ENCODE data around the gene SUCLG1.

SUCLG1 gene

DNA sequence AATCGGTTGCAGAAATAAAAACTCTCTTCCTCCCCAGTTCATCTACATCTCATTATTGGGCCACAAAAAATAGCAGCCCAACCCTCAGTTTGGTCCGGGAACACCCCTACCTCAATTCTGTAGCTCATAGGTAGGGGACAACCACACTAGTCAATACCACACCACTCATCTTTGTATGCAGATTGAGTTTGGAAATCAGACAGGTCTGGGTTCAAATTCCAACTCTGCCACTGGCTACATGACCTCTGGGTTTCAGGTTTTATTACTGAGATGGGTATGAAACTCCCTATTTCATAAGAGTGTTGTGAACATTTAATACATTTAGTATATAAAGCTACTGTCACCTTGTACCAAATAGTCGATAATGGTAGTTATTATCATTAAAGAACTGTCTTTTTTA is 2.2 kb upstream of the SUCLG1 start:
- DNase-seq (ENCODE audit: low spot score), result no peak

DNA sequence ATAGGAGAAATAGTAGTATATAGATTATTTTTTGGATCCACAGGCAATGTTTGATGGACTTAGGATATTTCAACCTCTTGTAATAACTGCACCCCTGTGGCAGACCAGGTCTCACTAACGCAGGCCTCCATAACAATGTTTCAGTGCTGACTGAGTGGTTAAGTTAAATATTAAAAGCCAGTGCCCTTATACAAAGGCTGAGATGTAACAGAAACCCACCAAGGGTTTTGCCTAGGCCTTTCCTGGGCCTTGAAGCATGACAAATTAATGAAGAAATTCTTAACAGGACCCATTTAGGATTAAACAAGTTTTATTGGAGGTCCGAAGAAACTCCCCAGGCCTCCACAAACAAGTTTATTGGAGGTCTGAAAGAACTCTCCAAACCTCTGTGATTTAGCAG is 1.6 kb upstream of the SUCLG1 start:
- DNase-seq (ENCODE audit: low spot score), result no peak

DNA sequence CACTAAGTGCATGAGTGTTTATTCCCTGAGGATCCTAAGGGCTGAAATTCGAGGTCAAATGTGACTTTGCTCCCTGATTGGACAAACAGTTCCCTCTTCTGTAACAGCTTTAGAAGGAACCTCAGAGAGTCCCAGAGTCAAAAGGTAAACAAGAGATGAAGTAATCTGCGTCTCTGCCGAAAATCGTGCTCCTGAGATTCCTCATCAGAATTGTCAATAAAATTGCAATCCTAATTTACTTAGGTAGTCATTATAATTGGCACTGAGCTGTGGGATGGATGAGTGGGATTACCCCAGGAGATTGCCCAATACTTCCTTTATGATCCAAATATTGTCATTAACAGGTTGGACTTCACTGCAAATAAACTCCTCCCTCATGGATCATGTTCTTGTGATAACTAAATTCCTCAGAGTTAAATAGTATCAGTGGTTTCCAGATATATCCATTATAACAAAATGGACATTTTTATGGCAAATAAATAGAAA is 907 bp upstream of the SUCLG1 start:
- DNase-seq (ENCODE audit: low spot score), result no peak

DNA sequence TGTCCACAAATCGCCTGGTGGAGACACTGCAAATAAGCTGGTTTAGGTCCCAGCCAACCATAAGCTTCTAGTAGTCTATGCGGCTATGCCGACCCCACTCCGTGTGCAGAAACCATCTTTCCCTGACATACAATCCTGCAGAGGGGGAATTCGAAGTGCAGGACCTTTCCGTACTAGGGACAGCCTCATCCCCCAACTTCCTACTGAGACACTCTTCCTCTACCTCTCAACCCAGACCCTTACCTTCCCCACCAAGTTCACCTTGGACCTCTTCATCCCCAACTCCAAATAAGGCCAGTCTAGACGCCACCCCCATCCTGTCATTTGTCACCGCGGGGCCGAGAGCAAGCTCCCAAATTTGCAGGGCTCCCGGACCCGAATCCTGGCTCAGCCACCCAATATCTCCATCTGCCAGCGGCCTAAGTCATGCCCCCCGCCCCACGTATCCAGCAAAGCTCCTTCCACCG is 496 bp downstream of the SUCLG1 start:
- DNase-seq (ENCODE audit: low spot score), result peak; percentile 12

DNA sequence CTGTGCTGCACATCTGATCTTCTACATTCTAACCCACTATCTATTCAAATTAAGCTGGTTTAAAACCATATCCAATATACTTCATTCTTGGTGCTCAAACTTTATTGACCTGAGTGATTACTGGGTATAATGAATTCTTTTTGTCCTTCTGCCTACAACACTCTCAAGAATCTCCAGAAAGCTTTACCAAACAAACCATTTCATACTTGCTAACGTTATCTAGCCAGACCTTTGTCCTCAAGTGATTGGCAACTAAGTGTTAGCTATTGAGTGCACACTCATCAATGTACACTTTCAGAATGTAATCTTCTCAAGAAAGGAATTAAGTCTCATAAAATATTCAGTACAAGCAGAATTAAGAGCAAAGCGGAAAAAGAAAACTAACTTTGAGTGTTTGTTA is 1.4 kb downstream of the SUCLG1 start:
- no peak for DNase-seq (ENCODE audit: low spot score)

DNA sequence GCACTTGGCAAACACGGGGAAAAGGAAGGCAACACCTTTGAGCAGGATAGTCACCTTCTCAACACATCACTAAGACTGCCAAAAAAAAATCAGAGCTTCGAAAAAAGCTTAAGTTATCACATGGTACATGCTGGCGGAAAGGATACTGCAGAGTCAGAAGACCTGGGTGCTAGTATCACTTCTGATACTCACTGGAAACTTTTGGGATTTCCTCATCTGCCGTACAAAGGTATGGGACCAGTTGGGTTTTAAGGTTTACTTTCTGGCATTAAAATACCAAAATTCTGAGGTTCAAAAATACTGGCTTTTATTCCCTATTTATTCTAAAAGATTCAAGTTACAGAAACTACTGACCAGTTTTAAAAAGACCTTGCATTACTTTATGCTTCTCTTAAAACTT is 2.9 kb downstream of the SUCLG1 start:
- DNase-seq (ENCODE audit: low spot score), result no peak

DNA sequence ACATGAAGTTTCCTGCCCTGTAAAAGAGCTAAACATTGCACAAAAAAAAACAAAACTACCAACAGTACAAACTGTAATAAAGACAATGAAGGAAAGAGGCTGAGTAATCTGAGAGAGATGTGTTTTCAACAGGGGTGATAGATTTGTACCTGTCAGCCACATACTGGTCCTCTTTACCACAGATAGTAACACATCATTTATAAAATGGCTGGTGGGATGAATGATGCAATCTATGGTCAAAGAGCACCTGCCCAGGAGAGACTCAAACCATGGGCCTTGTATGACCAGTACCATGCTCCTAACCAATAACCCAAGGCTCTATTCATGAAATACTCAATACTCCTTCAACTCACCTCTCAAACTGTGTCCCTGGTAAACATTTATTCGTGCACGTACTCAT is 4.5 kb downstream of the SUCLG1 start:
- DNase-seq (ENCODE audit: low spot score), result no peak

DNA sequence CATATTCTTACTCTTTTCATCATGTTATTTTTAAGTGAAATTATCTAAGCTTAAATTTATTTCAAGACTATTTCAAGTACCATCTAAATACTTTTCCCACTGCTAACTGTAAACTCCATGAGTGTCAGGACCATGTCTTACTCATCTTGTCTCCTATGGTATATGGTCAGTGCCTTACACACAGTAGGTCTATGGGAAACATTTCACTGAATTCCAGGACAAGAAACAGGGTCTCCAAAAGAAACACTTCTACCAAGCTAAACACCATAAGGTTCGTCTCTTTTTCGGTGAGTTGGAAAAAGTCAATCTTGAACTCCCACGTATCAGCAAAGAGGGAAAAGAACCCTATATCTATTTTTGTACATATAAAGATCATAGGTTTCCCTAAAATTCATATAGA is 6.5 kb downstream of the SUCLG1 start:
- DNase-seq (ENCODE audit: low spot score), result no peak

DNA sequence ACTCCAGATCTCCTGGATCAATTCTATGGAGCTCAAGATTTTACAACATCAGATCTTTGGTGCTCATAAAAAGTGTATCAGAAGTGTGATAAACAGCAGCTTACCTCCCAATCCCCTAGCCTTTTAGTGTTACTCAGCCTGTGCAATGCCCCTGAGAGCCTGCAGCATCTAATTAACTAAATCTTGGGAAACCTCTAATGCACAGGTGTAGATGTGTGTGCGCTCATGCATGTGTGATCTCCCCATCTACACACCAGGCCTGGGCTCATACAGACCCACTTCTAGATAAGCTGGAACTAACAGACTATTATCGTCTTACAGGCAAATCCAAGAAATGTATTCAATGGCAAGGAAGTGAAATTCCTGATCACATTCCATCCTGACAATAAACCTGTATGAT is 7.5 kb downstream of the SUCLG1 start:
- DNase-seq (ENCODE audit: low spot score), result no peak

DNA sequence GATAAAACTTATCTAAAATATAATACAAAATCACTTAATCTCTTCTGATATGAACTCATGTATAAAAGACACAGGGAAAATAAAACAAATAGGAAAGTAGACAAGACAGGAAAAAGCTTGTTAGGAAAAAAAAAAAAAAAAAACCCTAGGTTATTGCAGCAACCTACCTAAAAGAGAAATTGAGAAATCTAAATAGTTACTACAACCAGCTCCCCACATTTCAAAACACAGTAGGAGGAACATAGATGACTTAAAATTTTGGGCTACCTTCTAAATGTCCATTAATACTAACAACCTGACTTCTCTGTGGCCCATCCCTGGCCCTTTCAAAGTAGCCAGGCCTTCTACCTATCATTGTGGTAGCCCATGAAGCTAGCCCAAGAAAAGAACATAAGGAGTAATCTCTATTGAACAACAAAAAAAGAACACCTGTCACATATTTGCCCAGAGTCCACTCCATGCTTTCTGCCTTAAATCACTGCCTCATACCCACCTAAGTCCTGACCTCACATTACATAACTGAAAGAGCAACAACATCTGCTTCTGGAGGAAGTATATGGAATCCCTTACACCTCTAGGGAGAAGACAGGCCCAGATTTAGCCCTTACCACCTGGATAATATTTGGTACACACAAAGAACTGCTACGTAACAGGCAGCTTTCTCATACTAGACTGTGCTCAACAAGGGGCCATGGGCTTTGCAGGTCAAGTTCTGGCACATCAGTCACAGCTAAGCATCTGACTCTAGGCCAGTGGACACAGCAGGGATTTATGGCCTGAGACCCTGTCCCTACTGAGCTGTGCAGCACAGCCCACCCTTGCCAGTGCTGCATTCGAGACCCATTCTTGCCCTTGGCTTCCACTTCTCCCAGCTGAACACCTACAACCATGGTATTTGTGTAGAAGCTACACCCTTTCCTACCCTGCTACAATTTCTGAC is 8.5 kb downstream of the SUCLG1 start:
- no peak for DNase-seq (ENCODE audit: low spot score)

DNA sequence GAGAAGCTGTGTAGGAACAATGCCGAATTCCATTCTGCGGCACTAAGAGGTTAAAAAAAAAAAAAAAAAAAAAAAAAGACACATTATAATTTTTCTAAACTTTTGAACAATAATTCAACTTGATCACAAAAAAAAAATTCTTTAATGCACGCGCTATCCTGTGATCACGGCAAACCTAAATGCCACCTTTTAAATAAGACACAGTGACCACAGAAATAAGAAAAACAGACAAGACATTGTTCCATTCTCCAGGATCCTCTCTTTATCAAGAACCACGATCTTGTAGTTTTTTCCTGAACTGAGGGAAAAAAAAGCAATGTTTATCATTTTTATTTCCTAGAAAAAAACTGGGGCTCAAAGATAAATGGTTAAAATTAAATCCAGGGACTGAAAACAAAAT is 9.4 kb downstream of the SUCLG1 start:
- DNase-seq (ENCODE audit: low spot score), result no peak

DNA sequence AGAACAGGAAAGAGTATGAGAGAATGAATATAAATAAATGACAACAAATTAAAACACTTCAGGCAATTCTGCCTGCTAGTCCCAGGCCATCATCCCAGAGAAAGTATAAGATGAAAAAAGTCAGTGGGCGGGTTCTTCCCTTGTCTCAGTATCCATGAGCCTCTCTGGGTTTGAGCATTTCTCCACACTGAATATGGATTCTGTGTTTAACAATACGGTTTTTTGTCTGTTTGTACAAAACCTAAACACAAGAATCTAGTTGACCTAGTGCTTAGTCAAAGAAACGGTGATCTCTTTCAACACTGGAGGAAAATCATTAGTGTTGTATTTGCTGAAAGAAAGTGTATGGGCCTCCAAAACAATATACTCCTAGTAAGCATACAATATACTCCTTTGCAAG is 10.0 kb downstream of the SUCLG1 start:
- no peak for DNase-seq (ENCODE audit: low spot score)

DNA sequence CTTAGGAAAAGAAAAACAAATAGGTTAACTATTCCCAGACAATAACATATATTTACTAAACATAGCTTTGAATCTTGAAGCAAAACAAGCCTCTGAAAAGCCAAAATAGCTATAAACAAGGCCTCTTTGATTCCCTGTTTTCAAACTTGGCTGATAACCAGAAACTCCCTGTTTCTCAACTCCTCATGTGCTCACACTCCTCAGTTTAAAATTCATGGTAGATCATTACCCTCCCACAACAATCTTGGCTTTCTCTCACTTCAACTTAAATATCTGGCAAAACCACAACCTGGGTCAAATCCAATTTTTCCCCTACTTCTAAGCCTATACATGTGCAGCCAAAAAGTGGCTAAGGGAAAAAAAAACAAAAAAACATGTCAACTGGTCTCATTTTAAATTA is 15.6 kb downstream of the SUCLG1 start:
- no peak for DNase-seq (ENCODE audit: low spot score)

DNA sequence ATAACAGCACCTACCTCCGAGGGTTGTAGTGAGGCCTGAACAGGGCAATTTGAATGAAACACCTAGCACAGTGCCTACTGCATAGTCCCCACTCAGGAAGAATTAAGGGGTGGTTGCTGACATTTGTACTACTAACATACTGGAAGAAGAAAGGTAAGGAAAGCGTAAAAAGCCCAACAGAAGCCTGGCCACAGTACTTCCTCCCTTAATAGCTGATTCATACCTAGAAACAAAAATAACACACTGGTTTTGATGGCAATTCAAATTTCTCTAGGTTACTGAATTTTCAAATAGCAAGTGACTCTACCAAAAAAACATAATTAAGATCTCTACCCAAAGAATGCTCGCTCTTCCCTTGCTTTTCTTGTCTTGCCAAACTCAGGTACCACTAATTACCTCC is 16.2 kb downstream of the SUCLG1 start:
- no peak for DNase-seq (ENCODE audit: low spot score)

DNA sequence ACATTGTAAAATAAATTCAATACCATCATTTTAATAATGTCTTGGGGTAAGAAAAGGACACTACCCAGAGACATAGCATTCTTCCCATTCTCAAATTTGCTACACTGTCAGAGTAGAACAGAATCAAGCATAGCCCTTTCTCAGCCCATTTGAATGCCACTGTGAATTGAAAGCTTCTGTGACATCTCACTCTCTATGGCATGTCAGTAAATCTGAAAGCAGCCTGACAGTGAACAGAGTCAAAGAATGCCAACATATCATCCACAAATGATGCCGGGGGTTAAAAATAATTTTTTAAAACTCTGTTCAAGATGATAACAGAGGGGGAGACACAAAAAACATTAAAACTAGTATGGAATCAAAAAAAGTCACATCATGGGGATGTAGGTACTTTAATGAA is 17.6 kb downstream of the SUCLG1 start:
- DNase-seq (ENCODE audit: low spot score), result no peak

DNA sequence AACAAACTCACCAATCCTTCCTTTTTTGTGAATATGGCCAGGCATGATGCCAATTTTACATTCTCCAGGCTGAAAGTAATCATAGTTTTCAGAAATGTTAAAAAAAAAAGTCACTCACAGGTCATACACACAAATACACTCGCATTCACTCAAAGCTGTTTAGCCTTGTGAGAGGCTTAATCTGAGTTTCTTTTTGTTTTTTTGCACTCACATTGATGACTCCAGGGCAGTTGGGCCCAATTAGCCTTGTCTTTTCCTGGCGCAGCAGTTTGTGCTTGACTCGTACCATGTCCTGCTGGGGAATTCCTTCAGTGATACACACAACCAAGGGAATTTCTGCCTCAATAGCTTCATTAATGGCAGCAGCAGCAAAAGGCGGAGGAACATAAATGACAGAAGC is 18.0 kb downstream of the SUCLG1 start:
- DNase-seq (ENCODE audit: low spot score), result no peak

DNA sequence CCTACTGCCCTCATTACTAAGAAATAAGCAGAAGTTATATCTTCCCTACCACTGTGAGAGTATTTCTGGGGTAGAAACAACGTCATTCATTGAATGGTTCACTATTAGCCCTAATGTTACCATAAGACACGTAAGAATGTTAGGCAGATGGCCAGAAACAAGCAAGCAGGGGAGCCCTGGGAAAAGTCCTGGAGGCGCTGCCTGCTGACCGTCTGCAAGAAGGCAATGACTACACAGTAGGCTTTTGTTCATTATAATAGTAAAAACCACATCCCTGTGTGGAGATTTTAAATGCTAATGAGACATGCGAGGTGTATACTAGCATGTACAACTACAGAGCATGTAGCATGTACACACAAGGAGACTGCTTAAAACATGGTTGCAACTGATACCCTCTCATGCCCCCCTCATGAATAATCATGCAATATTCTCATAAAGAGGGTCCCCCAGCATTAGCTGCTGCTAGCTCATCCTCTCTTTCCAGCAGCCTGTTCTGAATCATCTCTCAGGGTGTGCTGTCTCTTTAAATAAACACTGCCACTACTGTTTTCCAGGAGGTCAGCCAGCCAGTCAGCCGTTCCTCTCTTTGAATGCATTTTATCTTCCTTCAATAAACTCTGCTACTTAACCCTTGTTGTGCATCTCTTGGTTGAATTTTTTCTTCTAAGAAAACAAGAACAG is 23.6 kb downstream of the SUCLG1 start:
- DNase-seq (ENCODE audit: low spot score), result no peak

DNA sequence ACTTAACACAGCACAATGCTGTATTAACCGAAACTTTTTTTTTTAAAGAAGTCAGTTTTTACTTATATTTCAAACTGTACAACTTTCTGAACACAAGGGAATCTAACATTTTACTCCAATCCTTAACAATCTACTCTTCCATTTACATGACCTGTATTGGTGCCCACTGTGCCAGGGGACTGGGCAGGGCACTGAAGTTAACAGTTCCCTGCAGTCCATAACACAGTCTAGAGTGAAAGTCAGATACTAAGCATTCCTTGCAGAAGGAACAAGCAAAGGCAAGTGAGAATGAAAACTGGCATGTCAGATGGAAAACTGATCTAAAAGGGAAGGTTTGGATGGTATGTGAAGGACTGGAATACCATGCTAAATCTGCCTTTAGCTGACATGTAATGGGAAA is 29.8 kb downstream of the SUCLG1 start:
- DNase-seq (ENCODE audit: low spot score), result no peak

DNA sequence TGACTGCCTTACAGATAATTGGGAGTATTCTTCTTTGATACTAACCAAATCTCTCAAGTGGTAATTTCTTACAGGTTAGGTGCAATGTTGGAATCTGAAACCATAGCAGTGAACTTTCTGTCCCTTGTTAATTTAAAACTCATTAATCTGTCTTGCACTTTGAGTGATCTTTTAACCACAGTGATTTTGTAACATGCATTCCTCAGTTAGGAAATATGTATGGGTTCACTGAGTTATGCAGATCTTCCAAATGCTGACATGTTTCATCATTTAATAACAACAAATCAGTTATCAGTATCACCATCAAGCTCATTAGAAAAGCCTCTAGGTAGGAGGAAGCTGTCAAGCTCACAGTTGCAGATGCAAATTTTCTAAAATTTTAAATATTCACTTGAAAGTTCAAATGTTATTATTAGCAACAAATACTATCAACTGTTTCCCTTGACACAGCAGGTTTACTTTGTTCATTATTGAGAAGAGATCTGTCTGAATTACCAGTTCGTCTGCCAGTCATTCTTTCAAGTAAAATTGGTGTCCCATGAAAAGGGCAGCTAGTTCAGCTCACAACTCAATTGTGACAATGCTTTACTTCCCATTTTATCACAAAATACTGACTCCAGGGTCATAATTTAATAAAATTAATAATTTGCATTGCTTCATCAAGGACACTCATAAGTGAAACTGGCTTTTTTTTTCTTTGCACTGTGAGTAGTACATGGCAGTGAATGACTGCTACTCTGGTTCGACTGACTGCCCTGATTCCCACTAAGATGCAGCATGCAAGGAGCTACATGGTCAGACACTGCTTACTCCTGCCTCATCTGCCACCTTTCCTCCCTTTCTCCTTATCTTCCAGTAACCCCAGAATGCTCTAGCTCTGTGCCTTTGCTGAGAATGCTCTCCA is 31.6 kb downstream of the SUCLG1 start:
- DNase-seq (ENCODE audit: low spot score), result no peak

DNA sequence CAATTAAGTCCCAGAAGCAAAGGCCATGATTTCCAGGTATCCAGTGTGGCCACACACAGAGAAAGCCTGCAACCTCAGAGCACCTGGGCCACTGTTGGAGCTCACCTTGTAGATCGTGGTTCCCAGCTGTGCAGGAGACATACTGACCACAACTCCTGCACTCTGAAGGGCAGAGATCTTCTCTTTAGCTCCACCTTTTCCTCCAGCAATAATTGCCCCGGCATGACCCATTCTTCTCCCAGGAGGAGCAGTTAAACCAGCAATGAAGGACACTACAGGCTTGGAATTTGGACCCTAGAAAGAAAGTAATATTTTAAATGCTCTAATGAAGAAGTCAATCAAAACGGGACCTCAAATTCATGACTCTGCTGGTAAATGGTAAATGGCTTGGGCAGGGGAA is 33.8 kb downstream of the SUCLG1 start:
- DNase-seq (ENCODE audit: low spot score), result no peak

DNA sequence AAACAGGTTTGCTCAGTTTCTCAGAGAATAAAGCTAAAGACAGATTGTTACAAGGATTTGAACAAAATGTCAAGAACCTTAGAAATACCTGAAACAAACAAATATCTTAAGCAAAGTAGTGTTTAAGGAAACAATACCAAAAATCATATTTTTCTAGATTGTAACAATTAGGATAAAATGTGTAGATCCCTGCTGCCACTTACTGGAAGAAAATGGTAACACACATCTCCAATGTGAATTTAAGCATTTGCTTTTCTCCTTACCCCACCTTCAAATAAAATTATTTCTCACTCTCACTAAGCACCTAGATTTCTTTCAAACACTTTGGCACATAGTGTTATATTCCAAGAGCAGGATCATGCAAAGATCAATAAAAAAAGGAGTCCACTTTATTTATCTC is 34.9 kb downstream of the SUCLG1 start:
- DNase-seq (ENCODE audit: low spot score), result no peak

DNA sequence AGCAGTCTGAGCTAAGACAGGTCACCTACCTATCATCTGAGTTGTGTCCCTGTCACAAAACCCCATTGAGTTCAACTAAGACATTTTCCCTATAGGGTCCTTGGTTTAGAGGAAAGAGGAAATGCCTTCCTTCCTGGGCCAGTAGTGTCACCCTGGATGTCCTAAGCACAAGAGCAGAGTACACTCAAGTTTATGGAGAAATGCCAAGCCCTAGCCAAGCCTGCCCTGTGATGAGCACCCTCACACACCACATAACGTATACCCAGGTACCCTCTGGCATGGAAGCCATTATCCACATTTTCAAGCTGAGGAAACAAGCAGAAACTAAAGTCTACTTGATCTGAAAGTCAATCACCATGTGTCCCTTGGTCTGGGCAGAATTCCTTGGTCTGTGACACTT is 37.3 kb downstream of the SUCLG1 start:
- no peak for DNase-seq (ENCODE audit: low spot score)
